H1 (cell line): ENCODE data around the gene KCNQ2.

Experiments used
- KDM5A ChIP-seq: fragments of 200-600 bp; IDR thresholded peaks from 2 replicates; pipeline ENCODE4 v1.7.1; 2012; ENCODE audit warnings: mild to moderate bottlenecking, low read length, inconsistent platforms, mixed read lengths
- TF ChIP-seq, protein P1 (sequence below), 3 experiments: IDR thresholded peaks; 1 replicate in 2 of 3; 2 replicates in 1 of 3; pipeline versions ENCODE4 v1.5.1 to v1.6.1; 2011; ENCODE audit warnings: low read length in 3 of 3, mild to moderate bottlenecking in 3 of 3, inconsistent platforms in 2 of 3, low read depth in 1 of 3, moderate library complexity in 1 of 3; ENCODE audit not compliant: insufficient read depth in 1 of 3; ENCODE audit errors: control extremely low read depth in 1 of 3

DNA sequence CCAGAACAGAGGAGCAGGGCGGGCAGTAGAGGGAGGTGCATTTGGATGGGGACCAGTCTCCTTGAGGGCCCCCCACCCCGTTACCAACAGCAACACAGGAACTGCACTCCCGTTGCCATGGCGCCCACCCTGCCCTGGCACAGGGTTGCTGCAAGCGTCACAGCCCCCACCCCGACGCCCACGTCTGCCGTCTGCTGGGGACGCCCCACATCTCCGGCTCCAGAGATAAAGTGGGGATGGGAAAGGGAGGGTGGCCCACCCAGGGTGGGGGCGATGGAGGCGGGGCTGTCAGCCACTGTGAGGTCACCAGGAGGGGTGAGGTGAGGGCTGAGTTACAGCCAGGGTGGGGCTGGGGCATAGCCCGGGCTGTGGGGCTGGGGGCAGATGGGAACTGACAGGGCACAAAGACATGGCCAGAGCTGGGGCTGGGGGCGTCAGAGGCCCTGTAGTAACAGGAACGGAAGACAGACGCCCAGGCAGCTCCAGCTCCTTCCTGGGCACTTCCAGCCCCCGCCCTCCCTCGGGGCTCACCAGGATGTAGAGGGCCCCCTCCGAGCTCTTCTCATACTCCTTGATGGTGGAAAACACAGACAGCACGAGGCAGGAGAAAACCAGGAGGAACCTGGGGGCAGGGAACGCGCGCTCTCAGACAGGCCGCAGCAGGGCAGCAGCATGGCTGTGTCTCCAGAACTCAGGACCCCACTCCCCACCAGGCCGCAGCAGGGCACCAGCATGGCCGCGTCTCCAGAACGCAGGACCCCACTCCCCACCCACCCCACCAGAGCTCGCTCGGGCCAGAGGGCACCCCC lies 26.0 kb downstream of the KCNQ2 start:
- no peak for TF ChIP-seq KDM5A
- TF ChIP-seq, protein P1, sequence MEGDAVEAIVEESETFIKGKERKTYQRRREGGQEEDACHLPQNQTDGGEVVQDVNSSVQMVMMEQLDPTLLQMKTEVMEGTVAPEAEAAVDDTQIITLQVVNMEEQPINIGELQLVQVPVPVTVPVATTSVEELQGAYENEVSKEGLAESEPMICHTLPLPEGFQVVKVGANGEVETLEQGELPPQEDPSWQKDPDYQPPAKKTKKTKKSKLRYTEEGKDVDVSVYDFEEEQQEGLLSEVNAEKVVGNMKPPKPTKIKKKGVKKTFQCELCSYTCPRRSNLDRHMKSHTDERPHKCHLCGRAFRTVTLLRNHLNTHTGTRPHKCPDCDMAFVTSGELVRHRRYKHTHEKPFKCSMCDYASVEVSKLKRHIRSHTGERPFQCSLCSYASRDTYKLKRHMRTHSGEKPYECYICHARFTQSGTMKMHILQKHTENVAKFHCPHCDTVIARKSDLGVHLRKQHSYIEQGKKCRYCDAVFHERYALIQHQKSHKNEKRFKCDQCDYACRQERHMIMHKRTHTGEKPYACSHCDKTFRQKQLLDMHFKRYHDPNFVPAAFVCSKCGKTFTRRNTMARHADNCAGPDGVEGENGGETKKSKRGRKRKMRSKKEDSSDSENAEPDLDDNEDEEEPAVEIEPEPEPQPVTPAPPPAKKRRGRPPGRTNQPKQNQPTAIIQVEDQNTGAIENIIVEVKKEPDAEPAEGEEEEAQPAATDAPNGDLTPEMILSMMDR (IDR thresholded peaks at IDR 0.05; ENCODE audit: control extremely low read depth in 1 of 3, insufficient read depth in 1 of 3, low read depth in 1 of 3, low read length in 3 of 3), result no peak
